GM21360 (cell line): Measurements from ENCODE around the gene HCFC1R1.

Experiments
- ATAC-seq: cut with Tn5 transposase; IDR thresholded peaks from one replicate; pipeline ENCODE4 v1.9.1; 2021; ENCODE audit warnings: mild to moderate bottlenecking, moderate library complexity; ENCODE audit not compliant: unreplicated experiment

Gene HCFC1R1

DNA sequence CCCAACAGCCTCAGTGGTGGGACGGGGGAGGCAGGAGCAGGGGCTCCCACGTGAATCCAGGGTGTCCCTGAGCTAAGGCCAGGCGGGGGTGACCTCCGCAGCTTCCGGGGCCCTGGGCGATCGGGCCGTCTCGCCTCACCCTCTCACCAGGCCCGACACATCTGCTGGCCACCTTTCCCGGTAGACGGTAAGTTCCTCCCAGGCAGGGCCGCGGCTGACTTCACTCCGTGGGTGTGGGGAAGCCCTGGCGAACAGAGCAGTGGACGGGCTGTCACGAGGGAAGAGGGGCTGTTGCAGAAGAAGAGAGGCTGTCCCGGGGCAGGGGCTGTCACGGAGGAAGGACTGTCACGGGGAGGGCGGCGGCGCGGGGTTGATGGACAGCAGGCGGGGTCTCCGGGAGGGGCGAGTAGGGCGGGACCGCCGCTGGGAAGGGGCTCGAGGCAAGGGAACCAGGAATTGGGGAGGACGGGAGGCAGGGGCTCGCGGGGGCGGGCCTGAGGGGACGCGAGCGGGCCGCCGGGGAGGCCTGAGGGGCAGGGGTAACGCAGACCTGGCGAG, 44.0 kb downstream of the HCFC1R1 start:
- ATAC-seq, result peak; percentile 7

GRCh38 chr16:2977440-2977839, 46.3 kb downstream of the HCFC1R1 start:
- ATAC-seq, result no peak

GRCh38 chr16:2976673-2977072, 47.1 kb downstream of the HCFC1R1 start:
- ATAC-seq, result no peak

DNA sequence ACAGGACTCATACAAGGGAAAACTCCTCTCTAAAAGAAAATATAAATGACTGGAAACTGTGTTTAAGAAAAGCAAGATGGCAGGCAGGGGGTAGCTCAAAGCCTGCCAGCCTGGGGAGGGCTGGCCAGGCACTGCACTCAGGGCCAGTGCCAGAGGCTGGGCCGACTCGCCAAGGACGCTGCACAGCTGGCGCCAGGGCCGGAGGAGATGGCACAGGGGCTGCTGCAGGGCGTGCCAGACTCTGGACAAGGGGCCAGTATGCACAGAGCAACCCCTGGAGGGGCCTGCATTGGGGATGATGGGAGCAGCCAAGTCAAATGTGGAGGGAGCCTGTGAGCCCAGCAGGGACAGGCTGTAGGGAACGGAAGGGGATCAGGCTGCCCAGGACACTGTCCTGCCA, 47.5 kb downstream of the HCFC1R1 start:
- no peak for ATAC-seq

DNA sequence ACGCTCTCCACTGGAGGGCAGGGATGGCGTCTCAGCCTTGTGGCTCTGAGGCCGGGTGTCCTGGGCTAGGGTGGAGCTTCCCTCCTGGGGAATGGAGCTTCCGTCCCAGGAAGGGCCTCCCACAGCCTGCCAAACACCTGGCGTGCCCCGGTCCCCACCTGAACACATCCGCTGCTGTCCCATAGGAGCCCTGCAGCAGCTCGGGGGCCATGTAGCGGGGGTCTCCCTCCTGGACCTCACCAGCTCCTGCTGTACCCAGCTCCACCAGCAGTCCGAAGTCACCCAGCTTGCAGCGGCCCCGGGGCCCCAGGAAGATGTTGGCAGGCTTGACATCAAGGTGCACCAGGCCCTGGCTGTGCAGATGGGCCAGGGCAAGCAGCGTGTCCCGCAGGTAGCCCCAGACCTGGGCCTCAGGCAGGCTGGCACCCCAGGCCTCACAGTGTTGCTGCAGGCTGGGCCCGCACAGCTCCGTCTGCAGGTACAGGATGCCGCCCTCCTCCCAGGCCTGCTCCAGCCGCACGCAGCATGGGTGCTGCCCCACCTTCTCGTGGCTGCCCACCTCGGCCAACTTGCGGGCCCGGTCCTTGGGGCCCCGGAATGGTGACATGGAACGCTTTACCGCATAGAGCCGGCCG, 48.5 kb downstream of the HCFC1R1 start:
- no peak for ATAC-seq

DNA sequence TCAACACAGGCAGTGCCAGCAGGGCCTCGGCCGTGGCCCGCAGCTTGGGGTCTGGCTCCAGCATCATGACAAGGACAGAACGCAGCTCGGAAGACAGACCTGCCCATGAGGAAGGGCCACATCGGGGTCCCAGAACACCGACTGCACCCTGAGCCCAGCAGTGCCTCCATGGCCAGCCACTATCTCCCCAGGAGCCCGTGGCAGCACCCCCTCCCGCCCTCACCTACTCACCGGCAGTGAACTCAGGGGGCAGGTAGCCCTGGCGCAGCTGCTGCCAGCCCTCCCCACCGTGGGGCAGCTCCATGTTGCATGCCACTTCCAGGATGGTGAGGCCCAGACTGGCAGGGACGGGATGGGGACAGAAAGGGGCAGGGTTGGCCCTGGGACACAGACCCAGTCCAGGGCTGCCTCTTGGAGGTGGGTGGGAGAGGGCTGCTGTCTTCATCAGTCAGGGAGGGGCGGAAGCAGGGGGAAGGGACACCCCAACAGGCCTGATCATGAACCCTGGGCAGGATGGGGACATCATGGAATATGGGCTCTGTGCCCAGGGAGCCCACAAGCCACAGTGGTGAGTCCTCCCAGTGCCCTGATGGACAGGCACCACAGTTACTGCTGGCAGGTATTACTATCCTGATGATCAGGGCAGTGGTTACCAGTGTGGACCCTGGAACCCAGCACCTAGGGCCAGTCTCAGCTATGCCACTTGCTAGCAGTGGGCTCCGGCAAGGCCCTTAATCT, 49.3 kb downstream of the HCFC1R1 start:
- ATAC-seq, result no peak

DNA sequence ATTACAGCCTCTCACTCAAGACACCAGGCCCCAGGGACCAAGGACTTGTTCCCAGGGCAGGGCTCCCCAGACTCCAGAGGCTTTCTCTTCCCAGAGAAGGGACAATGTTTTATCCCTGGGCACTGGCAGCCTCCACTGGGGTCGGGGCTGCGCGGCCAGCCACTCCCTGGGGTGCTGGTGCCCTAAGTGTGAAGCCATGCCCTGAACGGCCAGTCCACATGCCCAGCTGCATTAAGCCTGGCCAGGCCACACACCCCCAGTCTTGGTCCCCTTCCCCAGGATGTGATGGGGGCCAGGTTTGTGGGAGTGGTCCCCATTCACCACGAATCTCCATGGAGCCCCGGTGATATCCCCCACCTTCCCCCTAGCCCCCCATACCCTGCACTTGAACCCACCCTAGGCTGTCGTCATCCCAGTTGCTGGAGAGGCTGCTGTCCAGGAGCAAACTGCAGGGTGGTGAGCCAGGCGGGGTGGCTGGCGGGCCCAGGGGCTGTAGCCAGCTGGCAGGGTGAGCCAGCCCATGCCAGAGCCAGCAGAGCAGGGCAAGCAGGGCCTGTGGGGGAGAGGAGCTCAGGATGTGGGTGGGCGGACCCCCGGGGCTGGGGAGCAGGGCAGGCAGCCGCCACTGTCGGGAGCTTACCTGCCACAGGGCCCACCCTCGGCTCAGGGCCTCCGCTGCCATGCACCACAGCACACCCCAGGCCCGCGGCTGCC, 50.0 kb downstream of the HCFC1R1 start:
- ATAC-seq, result no peak

GRCh38 chr16:2973093-2973492, 50.6 kb downstream of the HCFC1R1 start:
- no peak for ATAC-seq
